ENCODE measurements around the gene SEMG1.

Gene SEMG1, protein sequence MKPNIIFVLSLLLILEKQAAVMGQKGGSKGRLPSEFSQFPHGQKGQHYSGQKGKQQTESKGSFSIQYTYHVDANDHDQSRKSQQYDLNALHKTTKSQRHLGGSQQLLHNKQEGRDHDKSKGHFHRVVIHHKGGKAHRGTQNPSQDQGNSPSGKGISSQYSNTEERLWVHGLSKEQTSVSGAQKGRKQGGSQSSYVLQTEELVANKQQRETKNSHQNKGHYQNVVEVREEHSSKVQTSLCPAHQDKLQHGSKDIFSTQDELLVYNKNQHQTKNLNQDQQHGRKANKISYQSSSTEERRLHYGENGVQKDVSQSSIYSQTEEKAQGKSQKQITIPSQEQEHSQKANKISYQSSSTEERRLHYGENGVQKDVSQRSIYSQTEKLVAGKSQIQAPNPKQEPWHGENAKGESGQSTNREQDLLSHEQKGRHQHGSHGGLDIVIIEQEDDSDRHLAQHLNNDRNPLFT

DNA sequence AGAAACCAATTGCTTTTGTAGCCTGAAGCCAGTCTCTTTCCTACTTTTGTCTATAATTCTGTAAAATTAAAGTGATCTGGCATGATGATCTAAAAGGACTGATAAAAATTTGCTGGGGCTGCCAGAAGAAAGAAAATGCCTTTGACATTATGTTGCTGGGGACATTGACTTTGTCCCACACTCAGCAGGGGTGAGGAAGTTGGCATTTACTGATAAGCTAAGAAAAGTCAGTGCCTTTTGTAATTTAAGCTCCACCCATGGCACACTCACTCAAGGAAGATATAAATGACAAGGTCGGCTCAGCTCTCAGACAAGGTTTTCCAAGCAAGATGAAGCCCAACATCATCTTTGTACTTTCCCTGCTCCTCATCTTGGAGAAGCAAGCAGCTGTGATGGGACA is at the start of gene SEMG1:
SEMG1 (plus strand) TSS at position 309 of the 400 bp plus-strand sequence; CDS start at position 330, 21 bp downstream.
- no peak for DNase-seq

DNA sequence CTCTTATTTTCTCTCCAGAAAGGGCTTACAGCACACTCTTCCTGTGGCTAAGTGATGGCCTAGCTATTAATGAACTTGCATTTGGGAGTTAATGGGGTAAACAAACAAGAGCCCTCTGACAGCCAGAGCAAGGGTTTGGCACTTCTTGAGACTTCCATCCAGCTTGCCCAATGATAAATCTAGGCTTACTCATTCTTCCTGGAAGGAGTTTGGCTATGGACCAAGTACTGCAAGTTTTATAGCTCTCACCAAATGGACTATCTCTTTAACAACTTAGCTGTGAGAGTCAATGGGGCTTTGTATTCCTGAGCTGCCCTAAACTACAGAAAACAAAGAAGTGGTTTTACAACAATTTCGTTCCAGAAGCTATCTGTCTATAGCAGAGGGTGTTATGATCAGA is 48.9 kb upstream of the SEMG1 start:
- DNase-seq: no peak

DNA sequence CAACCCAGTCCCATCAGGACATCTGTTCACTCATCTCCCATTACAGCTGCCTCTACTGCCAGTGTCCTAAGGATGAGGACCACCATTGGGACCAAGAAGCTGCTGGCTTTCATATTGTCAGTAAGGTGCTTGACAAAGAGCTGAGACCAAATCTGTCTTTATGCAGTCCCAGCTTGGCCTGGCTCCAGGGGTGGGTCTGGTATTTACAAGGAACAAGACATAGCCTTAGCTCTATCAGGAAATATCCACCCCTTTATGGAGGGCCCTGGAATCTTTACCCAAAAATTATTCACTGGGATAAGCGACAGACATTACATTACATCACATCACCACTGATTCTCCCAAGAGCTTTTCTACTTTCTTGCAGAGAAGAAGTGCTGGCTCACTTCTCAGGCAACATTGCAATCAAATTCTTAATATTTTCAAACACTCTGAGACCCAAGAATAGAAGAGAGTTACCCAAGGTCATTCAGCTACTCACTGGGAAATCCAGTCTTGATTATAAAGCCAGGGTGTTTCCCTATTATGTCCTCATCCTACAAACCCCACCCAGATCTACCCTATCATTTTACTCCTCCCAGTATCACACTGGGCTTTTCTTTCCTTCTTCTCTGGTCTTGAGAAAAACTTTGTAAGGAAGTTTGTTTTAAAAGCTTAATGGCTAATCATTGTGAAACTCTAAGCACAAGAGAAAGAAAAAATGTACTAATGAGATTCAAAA is 43.6 kb upstream of the SEMG1 start:
- DNase-seq: no peak

DNA sequence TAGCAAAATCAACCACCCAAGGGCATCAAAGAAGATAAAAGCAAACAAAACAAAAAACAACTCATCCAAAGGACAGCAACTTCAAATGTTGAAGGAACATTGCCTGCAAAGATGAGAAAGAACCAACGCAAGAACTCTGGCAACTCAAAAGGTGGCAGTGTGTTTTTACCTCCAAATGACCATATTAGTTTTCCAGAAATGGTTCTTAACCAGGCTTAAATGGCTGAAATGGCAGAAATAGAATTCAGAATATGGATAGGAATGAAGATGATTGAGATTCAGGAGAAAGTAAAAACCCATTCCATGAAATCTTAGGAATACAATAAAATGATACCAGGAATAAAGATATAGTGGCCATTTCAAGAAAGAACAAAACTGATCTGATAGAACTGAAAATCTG is 41.9 kb upstream of the SEMG1 start:
- DNase-seq: no peak

DNA sequence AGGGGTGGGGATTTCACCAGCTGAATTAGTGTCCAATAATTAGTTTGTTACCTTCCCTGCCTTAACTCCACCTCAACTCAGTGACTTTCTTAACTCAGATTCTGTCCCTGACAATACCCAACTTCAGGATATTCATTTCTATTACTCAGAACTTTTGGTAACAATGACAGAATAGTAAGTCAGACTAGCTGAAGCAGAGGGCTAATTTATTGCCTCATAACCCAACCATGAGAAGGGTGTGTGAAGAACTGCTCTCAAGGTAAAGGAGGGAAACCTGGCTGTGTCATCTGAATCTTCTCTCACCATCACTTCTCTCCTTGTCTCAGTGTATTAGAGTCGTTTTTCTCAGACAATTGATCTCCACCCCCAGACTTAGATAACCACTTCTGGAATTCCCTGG is 33.3 kb upstream of the SEMG1 start:
- DNase-seq: no peak

DNA sequence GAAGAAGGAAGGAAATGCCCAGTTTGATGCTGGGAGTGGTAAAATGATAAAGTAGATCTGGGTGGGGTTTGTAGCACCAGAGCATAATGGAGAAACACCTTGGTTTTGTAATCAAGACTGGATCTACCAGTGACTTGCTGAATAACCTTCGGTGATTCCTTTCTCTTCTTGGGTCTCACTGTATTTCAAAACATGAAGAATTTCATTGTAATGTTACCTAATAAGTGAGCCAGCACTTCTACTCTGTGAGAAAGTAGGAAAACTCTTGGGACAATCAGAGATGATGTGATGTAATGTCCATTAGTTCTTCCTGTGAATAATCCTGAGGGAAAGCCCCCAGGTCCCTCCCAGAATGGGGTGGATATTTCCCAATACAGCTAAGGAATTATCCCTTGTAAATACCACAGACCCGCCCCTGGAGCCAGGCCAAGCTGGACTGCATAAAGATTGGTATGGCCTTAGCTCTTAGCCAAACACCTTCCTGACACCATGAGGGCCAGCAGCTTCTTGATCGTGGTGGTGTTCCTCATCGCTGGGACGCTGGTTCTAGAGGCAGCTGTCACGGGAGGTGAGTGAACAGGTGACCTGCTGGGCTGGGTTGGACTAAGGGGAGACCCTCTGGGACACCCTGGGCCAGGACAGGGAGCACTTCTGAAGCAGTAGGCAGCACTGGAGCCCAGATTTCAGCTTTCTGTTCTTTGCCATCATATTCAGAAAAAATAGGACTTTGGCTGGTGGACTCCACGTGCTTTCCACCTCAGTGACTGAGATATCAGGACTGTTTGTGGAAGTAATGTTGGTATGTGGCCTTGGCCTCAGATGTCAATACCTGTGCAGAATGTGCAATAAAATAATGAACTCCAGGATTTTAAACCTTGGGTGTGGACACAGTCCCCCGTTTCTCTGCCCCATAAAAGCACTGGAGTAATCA is 32.1 kb upstream of the SEMG1 start, which contains the start of gene PI3:
PI3 (plus strand) TSS at position 469 of the 931 bp plus-strand sequence; CDS start at position 490, 21 bp downstream.
- no peak for DNase-seq

DNA sequence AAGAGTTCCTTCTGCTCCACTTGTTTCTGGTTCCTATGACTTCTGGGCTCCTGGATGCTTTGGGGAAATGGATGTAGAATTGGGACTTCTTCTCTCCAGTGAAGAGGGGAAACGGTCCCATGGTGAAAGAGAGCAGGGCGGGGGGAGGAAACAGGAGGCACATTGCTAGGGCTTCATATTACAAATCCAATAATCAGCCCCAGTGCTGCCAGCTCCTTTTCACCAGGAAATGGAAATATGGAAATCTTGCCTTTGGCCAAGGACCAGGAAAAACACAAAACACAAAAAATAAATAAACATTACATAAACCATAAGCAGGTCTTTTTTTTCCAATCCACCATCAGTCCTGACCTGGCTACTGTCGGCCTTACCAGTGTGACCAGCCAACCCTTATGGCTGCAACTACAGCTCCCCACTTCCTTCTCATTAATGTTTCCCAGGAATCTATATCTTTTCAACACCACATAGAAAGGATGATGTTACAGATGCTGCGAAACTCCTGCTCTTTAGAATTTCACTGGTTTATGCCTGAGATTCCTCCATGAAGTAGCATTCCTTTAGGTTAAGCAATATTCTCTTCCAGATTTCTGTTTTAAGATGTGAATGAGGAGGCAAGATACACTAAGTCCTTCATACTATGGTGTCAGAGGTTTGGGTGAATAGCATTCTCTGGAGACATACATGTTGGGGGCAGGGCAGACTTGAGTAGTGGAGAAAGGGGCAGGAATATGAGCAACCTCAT is 30.1 kb upstream of the SEMG1 start:
- DNase-seq: no peak

DNA sequence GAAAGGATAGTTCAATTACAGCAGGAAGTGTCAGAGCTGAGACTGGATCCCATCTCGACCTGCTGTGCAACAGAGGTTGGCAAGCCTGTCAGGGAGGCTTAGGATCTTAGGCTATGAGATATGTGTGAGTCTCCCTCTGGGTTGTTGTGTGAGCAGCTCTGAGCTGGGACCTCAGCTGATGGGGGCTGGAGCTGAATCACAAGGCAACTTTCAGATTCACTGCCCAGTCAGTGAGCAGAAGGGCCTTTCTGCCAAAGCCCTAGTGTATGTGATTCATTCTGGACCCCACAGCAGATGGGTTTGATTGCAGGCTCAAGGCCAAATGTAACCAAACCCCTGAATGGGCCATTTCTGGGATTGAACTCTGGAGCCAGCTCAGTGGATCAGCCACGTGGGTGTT is 27.7 kb upstream of the SEMG1 start:
- no peak for DNase-seq

DNA sequence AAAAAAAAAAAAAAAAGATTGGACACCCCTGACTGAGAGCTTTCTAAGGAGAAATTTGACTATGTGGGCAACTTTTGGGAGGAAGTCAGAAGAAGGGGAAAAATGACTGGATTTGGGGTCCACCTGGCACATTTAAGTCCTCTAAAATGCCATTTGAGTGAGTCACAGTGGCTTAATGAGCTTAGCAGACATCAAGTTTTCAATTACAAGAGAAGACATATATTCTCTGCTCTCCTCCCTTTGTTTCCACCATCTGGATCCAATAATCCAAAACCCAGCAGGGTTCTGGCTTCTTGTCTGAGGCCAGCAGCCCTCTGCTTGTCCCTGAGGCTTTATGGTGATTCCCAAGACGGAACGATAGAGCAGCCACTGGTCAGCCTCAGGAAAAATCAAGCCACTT is 25.2 kb upstream of the SEMG1 start:
- no peak for DNase-seq

DNA sequence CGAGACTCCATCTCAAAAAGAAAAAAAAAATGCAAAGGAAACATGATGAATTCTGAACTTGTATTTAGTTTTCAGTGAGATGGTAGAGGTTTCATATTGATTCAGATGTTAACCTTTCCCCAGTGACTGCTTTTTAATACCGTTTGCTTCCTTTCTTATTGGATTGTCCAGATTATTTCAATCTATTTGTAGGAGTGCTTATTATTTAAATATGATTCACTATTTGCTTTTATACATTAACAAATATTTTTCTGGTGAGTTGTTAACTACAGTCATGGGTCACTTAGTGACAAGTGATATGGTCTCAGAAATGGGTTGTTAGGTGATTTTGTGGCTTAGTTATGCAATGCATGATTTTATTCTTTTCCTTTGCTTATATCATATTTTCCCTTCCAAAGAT is 23.7 kb upstream of the SEMG1 start:
- DNase-seq: no peak

DNA sequence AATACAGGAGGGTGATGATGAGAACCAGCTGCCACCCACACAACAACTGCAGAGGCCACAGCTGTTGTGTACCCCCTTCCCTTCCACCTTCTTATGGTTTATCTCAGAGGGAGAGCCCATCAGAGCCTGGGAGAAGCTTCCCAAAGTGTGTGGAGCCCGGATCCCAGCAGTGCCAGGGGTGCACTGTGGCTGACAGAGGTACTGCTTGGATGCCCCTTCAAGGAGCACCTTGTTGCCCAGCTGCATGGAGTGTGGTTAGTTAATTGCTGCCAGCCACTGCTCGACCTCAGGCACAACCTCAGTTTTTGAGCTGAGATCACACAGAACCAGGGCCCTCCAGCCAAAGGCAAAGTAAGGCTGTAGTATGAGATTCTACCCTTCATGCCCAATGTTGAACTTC is 19.1 kb upstream of the SEMG1 start:
- no peak for DNase-seq

DNA sequence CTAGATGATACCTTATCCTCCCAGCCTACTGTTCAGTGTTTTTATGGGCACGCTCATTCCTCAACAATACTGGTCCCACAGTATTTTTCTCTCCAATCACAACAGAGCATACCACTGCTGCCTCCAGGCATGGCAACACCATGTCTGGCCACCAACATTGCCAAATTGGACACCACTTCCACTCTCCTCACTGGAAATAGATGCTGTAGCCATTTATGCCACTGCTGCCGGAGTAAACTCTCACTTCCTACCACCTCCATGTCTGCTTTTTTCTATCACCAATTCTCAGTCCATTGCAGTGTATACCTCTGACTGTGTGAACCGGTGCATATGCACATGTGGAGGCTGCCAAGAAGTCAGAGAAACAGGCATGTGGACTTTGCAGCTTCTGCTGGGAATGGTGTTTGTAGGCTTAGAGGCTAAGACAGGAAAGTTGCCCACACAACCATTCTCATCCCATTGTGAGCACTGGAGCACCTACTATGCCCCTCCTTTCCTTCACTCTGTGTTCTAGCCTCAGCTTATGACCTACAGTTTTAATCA is 17.7 kb upstream of the SEMG1 start:
- DNase-seq: no peak

DNA sequence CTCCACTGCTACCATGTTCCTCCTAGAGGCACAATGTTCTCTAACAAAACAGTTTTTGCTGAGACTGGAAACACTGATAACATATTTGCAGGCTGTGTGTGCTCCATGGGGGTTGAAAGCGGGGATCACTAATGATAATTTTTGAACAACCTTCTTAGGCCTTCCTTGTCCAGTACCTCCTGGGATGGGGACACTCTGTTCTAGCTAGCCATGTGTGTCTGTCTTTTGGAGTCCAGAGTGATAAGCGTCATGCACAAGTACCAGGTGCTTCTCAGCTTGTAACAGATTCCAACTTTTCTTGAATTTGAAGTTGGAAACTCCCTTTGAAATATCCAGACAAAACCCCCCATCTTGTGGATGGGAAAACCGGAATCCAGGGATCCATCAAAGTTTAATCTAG is 17.0 kb upstream of the SEMG1 start:
- DNase-seq: no peak

DNA sequence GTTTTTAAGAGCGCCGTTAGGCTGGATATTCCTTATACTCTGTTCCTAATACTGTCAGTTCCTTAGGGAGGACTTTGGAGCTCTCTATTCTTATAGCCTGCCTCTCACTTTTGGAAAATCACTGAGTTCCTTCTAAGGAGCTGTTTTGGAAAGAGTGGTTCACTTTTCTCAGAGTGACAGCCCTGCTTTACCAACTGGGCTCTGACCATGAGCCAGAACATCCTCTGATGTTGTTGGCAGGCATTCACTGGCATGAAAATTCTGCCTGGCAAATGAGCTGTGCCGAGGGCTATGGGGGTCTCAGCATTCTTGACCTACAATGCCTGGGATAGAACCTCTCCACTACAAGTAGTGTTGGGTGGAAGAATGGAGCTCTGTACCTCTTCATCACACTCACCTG is 14.9 kb upstream of the SEMG1 start:
- DNase-seq: no peak

DNA sequence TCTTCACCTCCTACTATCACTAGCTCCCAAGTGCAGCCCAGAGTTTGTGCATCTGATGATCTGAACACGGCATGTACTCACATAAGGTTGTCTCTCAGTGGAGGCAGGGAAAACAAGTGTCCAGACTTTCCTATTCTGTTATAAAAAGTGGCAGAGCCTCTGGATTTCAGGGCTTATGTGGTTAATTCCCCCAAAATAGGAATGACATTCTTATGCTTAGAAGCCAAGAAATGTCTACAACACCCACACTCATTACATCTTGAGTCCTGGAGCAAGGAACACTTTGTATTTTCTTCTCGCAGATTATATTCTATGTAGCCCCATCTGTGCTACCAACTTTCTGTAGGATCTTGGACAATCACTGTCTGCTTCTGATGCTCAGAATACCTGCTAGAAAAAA is 13.5 kb upstream of the SEMG1 start:
- no peak for DNase-seq

DNA sequence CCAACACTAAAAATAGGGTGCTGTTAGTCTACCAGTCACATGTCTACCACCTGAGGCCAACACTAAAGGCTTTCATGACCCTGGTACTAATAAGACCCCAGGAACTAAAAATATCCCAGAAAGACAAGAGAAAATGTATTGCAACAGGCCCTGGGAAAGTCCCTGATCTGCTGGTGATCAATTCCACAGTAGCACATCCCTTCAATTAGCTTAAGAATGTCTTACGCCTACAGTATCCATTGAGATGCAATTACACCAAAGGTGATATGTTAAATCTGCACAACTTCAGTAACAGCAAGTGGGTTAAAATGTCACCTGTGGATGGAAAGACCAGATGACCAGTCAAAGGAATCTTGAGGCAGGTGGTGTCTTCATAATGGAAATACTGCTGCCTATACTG is 3.1 kb downstream of the SEMG1 start:
- DNase-seq: no peak

DNA sequence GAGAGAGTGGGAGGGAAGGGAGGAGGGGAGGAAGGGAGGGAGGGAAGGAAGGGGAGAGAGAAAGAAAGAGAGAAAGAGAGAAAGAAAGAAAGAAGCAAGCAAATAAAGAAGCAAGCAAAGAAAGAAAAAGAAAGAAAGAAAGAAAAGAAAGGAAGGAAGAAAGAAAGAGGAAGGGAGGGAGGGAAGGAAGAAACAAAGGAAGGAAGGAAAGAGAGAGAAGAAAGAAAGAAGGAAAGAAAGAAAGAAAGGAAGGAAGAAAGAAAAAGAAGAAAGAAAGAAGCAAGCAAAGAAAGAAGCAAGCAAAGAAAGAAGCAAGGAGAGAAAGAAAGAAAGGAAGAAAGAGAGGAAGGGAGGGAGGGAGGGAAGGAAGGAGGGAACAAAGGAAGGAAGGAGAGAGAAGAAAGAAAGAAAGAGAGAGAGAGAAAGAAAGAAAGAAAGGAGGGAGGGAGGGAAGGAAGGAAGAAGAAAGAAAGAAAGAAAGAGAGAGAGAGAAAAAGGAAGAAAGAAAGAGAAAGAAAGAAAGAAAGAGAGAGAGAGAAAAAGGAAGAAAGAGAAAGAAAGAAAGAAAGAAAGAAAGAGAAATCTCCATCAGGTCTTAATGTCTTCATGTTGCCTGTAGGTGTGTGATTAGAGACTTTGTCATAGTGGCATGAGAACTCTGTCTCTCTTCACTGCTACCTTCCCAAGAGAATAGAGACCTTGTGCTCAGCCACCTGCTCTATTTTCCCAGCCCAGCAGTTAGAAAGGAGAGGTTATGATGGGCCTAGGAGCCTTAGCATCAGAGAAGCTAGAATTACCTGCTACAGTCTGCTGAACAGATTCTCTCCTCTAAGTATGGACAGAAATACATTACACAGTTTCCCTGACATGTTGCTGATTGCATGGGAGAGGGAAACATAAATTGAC is 5.0 kb downstream of the SEMG1 start:
- DNase-seq: no peak

DNA sequence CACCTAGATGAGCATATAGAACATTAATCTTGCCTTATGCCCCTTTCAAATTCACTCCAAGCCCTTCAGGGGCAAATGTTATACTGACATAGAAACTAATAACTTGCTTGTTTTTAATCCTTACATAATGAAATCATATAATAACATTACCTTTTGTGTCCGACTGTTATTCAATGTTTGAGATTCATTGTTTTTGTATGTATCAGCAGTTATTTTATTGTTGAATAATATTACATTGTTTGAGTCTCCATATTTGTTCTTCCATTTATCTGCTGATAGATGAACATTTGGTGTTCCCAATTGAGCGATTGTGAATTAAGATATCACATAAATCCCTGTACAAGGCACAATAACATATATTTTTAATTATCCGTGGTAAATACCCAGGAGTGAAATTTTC is 6.0 kb downstream of the SEMG1 start:
- no peak for DNase-seq

DNA sequence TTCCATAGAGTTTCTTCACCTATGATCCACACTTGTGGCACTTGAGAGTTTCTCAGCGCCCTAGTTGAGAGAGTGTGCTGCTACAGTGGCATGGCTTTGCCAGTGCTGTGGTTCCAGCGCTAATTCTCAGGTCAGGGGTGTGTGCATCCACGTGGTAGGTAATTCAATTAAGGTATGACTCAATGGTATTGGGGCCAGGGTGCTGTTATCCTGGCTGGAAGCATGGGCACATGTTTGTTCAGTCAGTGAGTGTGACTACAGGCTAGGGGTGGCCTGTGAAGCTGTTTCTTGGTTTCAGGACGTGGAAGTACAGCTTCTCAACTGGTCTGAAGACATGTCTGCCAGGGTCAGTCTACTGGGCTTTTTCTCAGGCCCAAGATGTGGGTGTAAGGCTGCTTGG is 11.3 kb downstream of the SEMG1 start:
- no peak for DNase-seq

DNA sequence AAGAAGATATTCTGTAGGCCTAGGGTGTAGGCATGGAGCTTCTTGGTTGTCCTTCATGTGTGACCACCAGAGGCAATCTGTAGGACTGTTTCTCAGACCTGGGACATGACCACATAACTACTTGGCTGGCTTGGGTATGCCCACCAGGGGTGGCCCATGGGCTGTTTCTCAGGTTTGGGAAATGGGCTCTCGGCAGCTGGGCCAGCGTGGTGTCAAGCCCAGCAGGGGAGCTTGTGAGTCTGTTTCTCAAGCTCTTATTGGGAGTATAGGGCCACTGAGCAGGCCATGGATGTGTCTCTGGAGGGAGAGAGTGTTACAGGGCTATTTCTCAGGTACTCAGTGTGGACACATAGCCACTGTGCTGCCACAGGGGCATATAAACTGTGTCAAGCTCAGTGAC is 11.8 kb downstream of the SEMG1 start:
- DNase-seq: no peak

DNA sequence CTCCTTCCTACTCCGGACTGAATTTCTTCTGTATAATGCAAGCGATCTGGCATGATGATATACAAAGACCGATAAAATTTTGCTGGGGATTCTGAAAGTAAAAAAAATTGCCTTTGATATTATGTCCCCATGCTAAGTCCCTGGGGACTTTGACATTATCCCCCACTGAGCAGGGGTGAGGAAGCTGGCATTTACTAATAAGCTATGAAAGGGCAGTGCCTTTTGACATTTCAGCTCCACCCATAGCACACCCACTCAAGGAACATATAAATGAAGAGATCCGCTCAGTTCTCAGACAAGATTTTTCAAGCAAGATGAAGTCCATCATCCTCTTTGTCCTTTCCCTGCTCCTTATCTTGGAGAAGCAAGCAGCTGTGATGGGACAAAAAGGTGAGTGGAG is 14.2 kb downstream of the SEMG1 start, which contains the start of gene SEMG2:
SEMG2 (plus strand) TSS at position 298 of the 400 bp plus-strand sequence; CDS start at position 315, 17 bp downstream.
- no peak for DNase-seq

All from activated CD4-positive, alpha-beta T cell treated with anti-CD3 and anti-CD28 coated beads, Interleukin-10, Interleukin-2, amounts not matched to agents 100 ng/mL and 50 ng/mL, durations not matched to agents 16 hours and 8 hours (primary cell).